Fibroblast of lung (primary cell): Measurements from ENCODE around the gene ZG16. TPM values are rescaled to one million over a fixed set of nuclear protein-coding genes. Genes with fewer than 3 reads are reported as not detected.
"Not testable (repeated sequence)": the region's sequence is repeated elsewhere in the genome, so short reads cannot be mapped to it uniquely, and the experiment has no call there.

Experiments used
- DNase-seq, 2 donors: peaks; one replicate each; pipeline versions ENCODE4 v3.0.0 to v3.0.0-alpha.2; 2010; ENCODE audit warnings: low read depth in 2 of 2
- H2AFZ ChIP-seq: 2 replicates; pipeline ENCODE4 v1.5.1; 2012; ENCODE audit warnings: low read length, control low read depth, inconsistent platforms
- H3K27ac ChIP-seq: 2 replicates; pipeline ENCODE4 v1.5.1; 2011; ENCODE audit warnings: low read length, control low read depth; ENCODE audit not compliant: insufficient read depth
- H3K27me3 ChIP-seq: 2 replicates; pipeline ENCODE4 v1.5.1; 2011; ENCODE audit warnings: mild to moderate bottlenecking, low read length; ENCODE audit not compliant: control insufficient read depth, insufficient read depth
- H3K36me3 ChIP-seq: 2 replicates; pipeline ENCODE4 v1.5.1; 2011; ENCODE audit warnings: low read length; ENCODE audit not compliant: control insufficient read depth, insufficient read depth
- H3K4me1 ChIP-seq: 2 replicates; pipeline ENCODE4 v1.5.1; 2011; ENCODE audit warnings: low read length; ENCODE audit not compliant: control insufficient read depth, insufficient read depth; ENCODE audit errors: extremely low read depth
- H3K4me2 ChIP-seq: 2 replicates; pipeline ENCODE4 v1.5.1; 2011; ENCODE audit warnings: low read length, control low read depth; ENCODE audit not compliant: insufficient read depth; ENCODE audit errors: extremely low read depth
- H3K4me3 ChIP-seq, 4 experiments: fragments of 200-600 bp in 1 of 4; sonication (generic) in 1 of 4; replicated peaks in 1 of 4; 2 replicates each; pipeline ENCODE4 v1.5.1; 2011 to 2016; ENCODE audit warnings: low read length in 4 of 4, low read depth in 3 of 4, mild to moderate bottlenecking in 3 of 4, control low read depth in 2 of 4, inconsistent platforms in 1 of 4, mixed read lengths in 1 of 4; ENCODE audit not compliant: insufficient read depth in 1 of 4; ENCODE audit errors: control extremely low read depth in 1 of 4
- H3K79me2 ChIP-seq: 2 replicates; pipeline ENCODE4 v1.5.1; 2012; ENCODE audit warnings: mild to moderate bottlenecking, low read length, inconsistent platforms; ENCODE audit not compliant: control insufficient read depth, insufficient read depth
- H3K9ac ChIP-seq: 2 replicates; pipeline ENCODE4 v1.5.1; 2011; ENCODE audit warnings: mild to moderate bottlenecking, low read length, control low read depth; ENCODE audit not compliant: insufficient read depth
- H3K9me3 ChIP-seq: 2 replicates; pipeline ENCODE4 v1.5.1; 2012; ENCODE audit warnings: low read depth, low read length; ENCODE audit not compliant: control insufficient read depth, insufficient read depth
- H4K20me1 ChIP-seq: 2 replicates; pipeline ENCODE4 v1.5.1; 2011; ENCODE audit warnings: low read length; ENCODE audit not compliant: control insufficient read depth, insufficient read depth; ENCODE audit errors: extremely low read depth
- EZH2 ChIP-seq: IDR thresholded peaks from 2 replicates; pipeline ENCODE4 v1.5.1; 2012; ENCODE audit warnings: low read length, control low read depth, mild to moderate bottlenecking; ENCODE audit errors: missing control alignments
- polyA plus RNA-seq, 2 donors: library from polyadenylated mRNA; depleted of rRNA in 1 of 2; stranded (reverse) in 1 of 2; unstranded in 1 of 2; fragments of >200 nt; gene quantifications; 2 replicates each; pipeline ENCODE4 v1.2.1, GENCODE V29; 2011 to 2012; ENCODE audit warnings: missing spikeins in 1 of 2
- total RNA-seq: library from RNA; depleted of rRNA; stranded (reverse); fragments of >200 nt; gene quantifications from 2 replicates; pipeline ENCODE4 v1.2.1, GENCODE V29; 2014
- TF ChIP-seq, protein P1 (sequence below), 2 donors: IDR thresholded peaks in 1 of 2; conservative IDR thresholded peaks in 1 of 2; 1 replicate in 1 of 2; 2 replicates in 1 of 2; pipeline ENCODE4 v1.5.1; 2011 to 2012; ENCODE audit warnings: low read length in 2 of 2, control low read depth in 1 of 2, inconsistent platforms in 1 of 2, low read depth in 1 of 2, mild to moderate bottlenecking in 1 of 2

ZG16 gene
- total and polyA plus RNA-seq, 2 donors (not counting 1 experiment from before 2014, with no cell fraction given) = not detected

DNA sequence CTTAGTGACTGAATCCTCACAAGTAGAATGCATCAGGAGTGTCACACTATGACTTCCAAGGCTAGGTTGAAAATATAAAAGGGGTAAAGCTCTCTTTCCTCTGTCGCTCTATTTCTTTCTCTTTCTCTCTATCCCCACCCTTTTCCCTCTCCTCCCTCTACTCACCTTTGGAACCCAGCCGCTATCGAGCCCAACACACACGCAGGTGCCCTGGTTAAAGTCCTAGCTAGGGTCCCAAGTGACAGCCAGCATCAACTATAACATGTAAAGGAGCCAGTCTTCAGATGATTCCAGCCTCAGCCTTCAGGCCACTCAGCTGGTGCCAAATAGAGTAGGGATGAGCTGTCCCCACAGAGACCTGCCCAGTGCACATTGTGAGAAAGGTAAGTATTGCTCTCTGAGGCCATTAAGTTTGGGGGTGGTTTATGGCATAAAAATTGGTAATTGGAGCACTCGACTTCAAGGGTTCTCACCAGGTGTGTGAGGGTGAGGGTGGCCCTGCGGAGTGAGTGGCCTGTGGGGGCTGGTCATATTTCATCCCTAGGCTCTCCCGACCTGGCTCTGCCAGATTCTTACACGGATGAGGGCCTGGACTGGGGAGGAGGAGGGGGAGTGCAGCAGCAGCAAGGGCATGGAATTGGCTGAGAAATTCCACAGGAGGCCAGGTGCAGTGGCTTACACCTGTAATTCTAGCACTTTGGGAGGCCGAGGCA, 17.3 kb upstream of the ZG16 start:
- Histone ChIP-seq H3K27me3 (peaks cover 4% of the 10 kb centered on the region), H3K9me3 (no peaks in the 10 kb centered on the region), H3K4me2 (no peak overlapping the region), H2AFZ (no peak overlapping the region), H3K36me3 (no peaks in the 10 kb centered on the region), H3K27ac (no peak overlapping the region), H3K4me3 (no peak overlapping the region), H4K20me1 (no peaks in the 10 kb centered on the region), H3K4me1 (no peaks in the 10 kb centered on the region), H3K79me2 (no peaks in the 10 kb centered on the region), H3K9ac (no peak overlapping the region)
- no peak for TF ChIP-seq EZH2
- TF ChIP-seq, protein P1, sequence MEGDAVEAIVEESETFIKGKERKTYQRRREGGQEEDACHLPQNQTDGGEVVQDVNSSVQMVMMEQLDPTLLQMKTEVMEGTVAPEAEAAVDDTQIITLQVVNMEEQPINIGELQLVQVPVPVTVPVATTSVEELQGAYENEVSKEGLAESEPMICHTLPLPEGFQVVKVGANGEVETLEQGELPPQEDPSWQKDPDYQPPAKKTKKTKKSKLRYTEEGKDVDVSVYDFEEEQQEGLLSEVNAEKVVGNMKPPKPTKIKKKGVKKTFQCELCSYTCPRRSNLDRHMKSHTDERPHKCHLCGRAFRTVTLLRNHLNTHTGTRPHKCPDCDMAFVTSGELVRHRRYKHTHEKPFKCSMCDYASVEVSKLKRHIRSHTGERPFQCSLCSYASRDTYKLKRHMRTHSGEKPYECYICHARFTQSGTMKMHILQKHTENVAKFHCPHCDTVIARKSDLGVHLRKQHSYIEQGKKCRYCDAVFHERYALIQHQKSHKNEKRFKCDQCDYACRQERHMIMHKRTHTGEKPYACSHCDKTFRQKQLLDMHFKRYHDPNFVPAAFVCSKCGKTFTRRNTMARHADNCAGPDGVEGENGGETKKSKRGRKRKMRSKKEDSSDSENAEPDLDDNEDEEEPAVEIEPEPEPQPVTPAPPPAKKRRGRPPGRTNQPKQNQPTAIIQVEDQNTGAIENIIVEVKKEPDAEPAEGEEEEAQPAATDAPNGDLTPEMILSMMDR (conservative IDR thresholded peaks at IDR 0.05 in 1 of 2, IDR thresholded peaks at IDR 0.05 in 1 of 2; ENCODE audit: low read depth in 1 of 2, low read length in 2 of 2) = no peak
- no peak for DNase-seq

DNA sequence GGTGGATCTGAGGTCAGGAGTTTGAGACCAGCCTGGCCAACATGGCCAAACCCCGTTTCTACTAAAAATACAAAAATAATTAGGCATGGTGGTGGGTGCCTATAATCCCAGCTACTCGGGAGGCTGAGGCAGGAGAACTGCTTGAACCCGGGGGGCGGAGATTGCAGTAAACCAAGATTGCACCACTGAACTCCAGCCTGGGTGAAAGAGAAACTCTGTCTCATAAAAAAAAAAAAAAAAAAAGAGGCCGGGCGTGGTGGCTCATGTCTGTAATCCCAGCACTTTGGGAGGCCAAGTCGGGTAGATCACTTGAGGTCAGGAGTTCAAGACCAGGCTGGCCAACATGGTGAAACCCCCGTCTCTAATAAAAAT, 16.8 kb upstream of the ZG16 start:
- H3K9me3 ChIP-seq, H3K4me3 ChIP-seq, H3K79me2 ChIP-seq: not testable (repeated sequence)

DNA sequence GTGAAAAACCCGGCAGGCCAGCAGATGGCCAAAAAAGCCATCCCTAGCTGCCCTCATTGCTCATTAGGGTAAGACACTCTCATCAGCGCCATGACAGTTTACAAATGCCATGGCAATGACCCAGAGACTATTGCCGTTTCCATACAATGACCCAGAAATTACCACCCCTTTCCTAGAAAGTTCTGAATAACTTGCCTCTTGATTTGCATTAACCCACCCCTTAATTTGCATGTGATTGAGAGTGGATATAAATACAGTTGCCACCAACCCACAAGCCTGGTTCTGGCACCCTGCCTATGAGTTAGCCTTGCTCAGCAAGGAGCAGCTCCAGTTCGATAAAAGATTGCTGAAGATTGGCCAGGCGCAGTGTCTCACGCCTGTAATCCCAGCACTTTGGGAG, 16.2 kb upstream of the ZG16 start:
- DNase-seq = peak in 1 of 2 donors; percentile 20
- H3K4me3 ChIP-seq = no peak overlapping the region
- no peaks in the 10 kb centered on the region for H4K20me1 ChIP-seq
- H3K9me3 ChIP-seq = no peaks in the 10 kb centered on the region
- no peak overlapping the region for H3K4me2 ChIP-seq
- no peaks in the 10 kb centered on the region for H3K36me3 ChIP-seq
- H3K9ac ChIP-seq = no peak overlapping the region
- H3K27me3 ChIP-seq = peaks cover 4% of the 10 kb centered on the region
- no peak overlapping the region for H3K27ac ChIP-seq
- H3K79me2 ChIP-seq = no peaks in the 10 kb centered on the region
- TF ChIP-seq EZH2 = no peak
- TF ChIP-seq, protein P1 (conservative IDR thresholded peaks at IDR 0.05 in 1 of 2, IDR thresholded peaks at IDR 0.05 in 1 of 2; ENCODE audit: low read depth in 1 of 2, low read length in 2 of 2) = no peak
- H2AFZ ChIP-seq = no peak overlapping the region
- H3K4me1 ChIP-seq = no peaks in the 10 kb centered on the region

More for the DNA sequence above, 16.8 kb upstream of the ZG16 start:
- H3K4me1 ChIP-seq, H4K20me1 ChIP-seq, H3K27me3 ChIP-seq, DNase-seq, H2AFZ ChIP-seq, H3K4me2 ChIP-seq, H3K9ac ChIP-seq, H3K27ac ChIP-seq, H3K36me3 ChIP-seq: not testable (repeated sequence)
